B cell (primary cell): ENCODE data around the gene CTNNA1. TPM values are rescaled to one million over a fixed set of nuclear protein-coding genes. Genes with fewer than 3 reads are reported as not detected.

Experiments used
- ATAC-seq: fragments of 200-7000 bp; cut with Tn5 transposase; one replicate; pipeline ENCODE4 v1.10.0; 2021; ENCODE audit warnings: low read depth, mild to moderate bottlenecking, moderate number of reproducible peaks, moderate library complexity
- CTCF ChIA-PET: fragments of 350-600 bp; sonication (Branson Sonifier 250); formaldehyde crosslinking; loops from one replicate; lab custom pipeline; 2021; ENCODE audit warnings: antibody characterized with exemption, inconsistent platforms; lab: Charles Lee
- POLR2A ChIA-PET: fragments of 350-600 bp; sonication (Branson Sonifier 250); formaldehyde crosslinking; loops from one replicate; lab custom pipeline; 2021; ENCODE audit warnings: antibody characterized with exemption; lab: Charles Lee
- DNase-seq: peaks from one replicate; pipeline ENCODE4 v3.0.0; 2013
- H2AFZ ChIP-seq: 2 replicates; pipeline ENCODE4 v1.6.1; 2012; ENCODE audit warnings: mild to moderate bottlenecking, low read depth, low read length; ENCODE audit not compliant: insufficient read depth, poor library complexity, severe bottlenecking
- H3K27ac ChIP-seq, 2 donors: 1 replicate in 1 of 2; 2 replicates in 1 of 2; pipeline ENCODE4 v1.5.1; 2012 to 2013; ENCODE audit warnings: low read length in 2 of 2, mild to moderate bottlenecking in 2 of 2, moderate library complexity in 1 of 2
- H3K27me3 ChIP-seq, 4 experiments: fragments of 200-600 bp in 1 of 4; sonication (generic) in 1 of 4; replicated peaks in 1 of 4; 1 replicate in 2 of 4; 2 replicates in 2 of 4; pipeline versions ENCODE4 v1.6.1 to v1.7.0; 2013 to 2016; ENCODE audit warnings: low read length in 3 of 4, mild to moderate bottlenecking in 2 of 4, mixed read lengths in 1 of 4, moderate library complexity in 1 of 4; ENCODE audit not compliant: insufficient read depth in 4 of 4, control insufficient read depth in 3 of 4; ENCODE audit errors: control extremely low read depth in 1 of 4
- H3K36me3 ChIP-seq, 2 experiments: replicated peaks in 1 of 2; 1 replicate in 1 of 2; 2 replicates in 1 of 2; pipeline versions ENCODE4 v1.6.1 to v1.7.1; 2013; ENCODE audit warnings: low read length in 1 of 2; ENCODE audit not compliant: insufficient read depth in 2 of 2, control insufficient read depth in 1 of 2; ENCODE audit errors: control extremely low read depth in 1 of 2, extremely low read depth in 1 of 2
- H3K4me1 ChIP-seq, 2 donors: fragments of 200-600 bp in 1 of 2; sonication (generic) in 1 of 2; 1 replicate in 1 of 2; 2 replicates in 1 of 2; pipeline versions ENCODE4 v1.5.1 to v1.6.1; 2013 to 2017; ENCODE audit warnings: low read length in 2 of 2; ENCODE audit not compliant: control insufficient read depth in 2 of 2, insufficient read depth in 2 of 2
- H3K4me2 ChIP-seq: replicated peaks from 2 replicates; pipeline ENCODE3; 2012; ENCODE audit warnings: mild to moderate bottlenecking, low read depth, low read length; ENCODE audit not compliant: poor library complexity, severe bottlenecking
- H3K4me3 ChIP-seq, 5 experiments: fragments of 200-600 bp in 1 of 5; sonication (generic) in 1 of 5; 1 replicate in 3 of 5; 2 replicates in 2 of 5; pipeline versions ENCODE4 v1.5.1 to v1.7.0; 2011 to 2016; ENCODE audit warnings: low read length in 4 of 5, mild to moderate bottlenecking in 4 of 5, low read depth in 2 of 5, control low read depth in 1 of 5, moderate library complexity in 1 of 5; ENCODE audit not compliant: insufficient read depth in 1 of 5; ENCODE audit errors: control extremely low read depth in 1 of 5, extremely low read depth in 1 of 5
- H3K79me2 ChIP-seq: fragments of 200-600 bp; sonication (generic); one replicate; pipeline ENCODE4 v1.6.0; 2016; ENCODE audit warnings: low read length; ENCODE audit not compliant: control insufficient read depth, insufficient read depth
- H3K9ac ChIP-seq: fragments of 200-600 bp; sonication (generic); 2 replicates; pipeline ENCODE4 v1.6.1; 2017; ENCODE audit warnings: mild to moderate bottlenecking, low read length, moderate library complexity
- H3K9me3 ChIP-seq, 3 donors: one replicate each; pipeline versions ENCODE4 v1.6.1 to v1.7.1; 2013; ENCODE audit warnings: low read length in 2 of 3; ENCODE audit not compliant: control insufficient read depth in 2 of 3, insufficient read depth in 1 of 3; ENCODE audit errors: control extremely low read depth in 1 of 3
- H4K20me1 ChIP-seq: 2 replicates; pipeline ENCODE4 v1.6.0; 2012; ENCODE audit warnings: mild to moderate bottlenecking, low read length; ENCODE audit not compliant: insufficient read depth, control insufficient read depth, poor library complexity, severe bottlenecking
- H3K27ac Mint-ChIP-seq: one replicate; pipeline ENCODE4 v1.8.0; 2021; ENCODE audit warnings: mixed read lengths
- H3K27me3 Mint-ChIP-seq: one replicate; pipeline ENCODE4 v1.8.0; 2021; ENCODE audit warnings: mixed read lengths
- H3K4me1 Mint-ChIP-seq: one replicate; pipeline ENCODE4 v1.8.0; 2021; ENCODE audit warnings: mixed read lengths
- H3K4me3 Mint-ChIP-seq: one replicate; pipeline ENCODE4 v1.8.0; 2021; ENCODE audit warnings: mixed read lengths
- H3K9me3 Mint-ChIP-seq: one replicate; pipeline ENCODE4 v1.8.0; 2022; ENCODE audit warnings: mixed read lengths; ENCODE audit not compliant: insufficient read depth
- EZH2 ChIP-seq: IDR thresholded peaks from 2 replicates; pipeline ENCODE4 v1.6.1; 2012; ENCODE audit warnings: borderline replicate concordance, low read depth, mild to moderate bottlenecking, moderate library complexity, low read length; ENCODE audit not compliant: insufficient read depth, poor library complexity, severe bottlenecking
- WGBS: methylation state at CpG from one replicate; pipeline ENCODE4 v1.1.5; 2013; ENCODE audit warnings: missing lambda C conversion rate; ENCODE audit not compliant: insufficient coverage; 5-methylcytosine and 5-hydroxymethylcytosine counted together
- intact Hi-C: fragments of 100-400 bp; cut with micrococcal nuclease; formaldehyde crosslinking; loops from one replicate; pipeline ENCODE4 v1.10.0; 2022
- polyA plus RNA-seq: library from polyadenylated mRNA; depleted of rRNA; stranded (reverse); fragments of >200 nt; gene quantifications from 2 replicates; pipeline ENCODE4 v1.2.3, GENCODE V29; 2012
- total RNA-seq, 2 donors: library from RNA; stranded (reverse); fragments of 120-200 nt in 1 of 2; gene quantifications; 1 replicate in 1 of 2; 2 replicates in 1 of 2; pipeline versions ENCODE4 v1.2.3 to v1.2.4, GENCODE V29; 2013 to 2022
- TF ChIP-seq, protein P1 (sequence below): fragments of 200-600 bp; IDR thresholded peaks from one replicate; pipeline ENCODE4 v1.8.0; 2022; ENCODE audit warnings: antibody characterized with exemption, mild to moderate bottlenecking

The CTNNA1 gene
- total and polyA plus RNA-seq, 2 donors (not counting 1 experiment from before 2014, with no cell fraction given): 22.7 to 96.0 TPM

DNA sequence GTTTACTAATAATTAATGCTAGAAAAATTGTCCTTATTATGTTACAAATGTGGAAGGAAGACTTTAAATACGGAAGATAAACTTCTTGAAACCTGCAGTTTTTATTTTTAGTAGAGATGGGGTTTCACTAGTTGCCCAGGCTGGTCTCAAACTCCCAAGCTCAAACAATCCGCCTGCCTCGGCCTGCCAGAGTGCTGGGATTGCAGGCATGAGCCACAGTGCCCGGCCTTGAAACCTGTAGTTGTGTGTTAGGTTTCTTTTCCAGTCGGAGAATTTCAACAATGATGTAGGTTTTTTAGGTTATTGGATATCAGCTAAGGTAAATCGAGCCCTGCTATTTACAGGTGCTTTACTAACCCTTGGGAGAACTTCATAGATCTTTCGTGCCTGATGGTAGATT lies 30.8 kb downstream of the CTNNA1 start:
- peaks cover 1% of the 10 kb centered on the region for H3K4me1 Mint-ChIP-seq
- H3K4me3 Mint-ChIP-seq: no peak overlapping the region
- no peaks in the 10 kb centered on the region for H3K9me3 Mint-ChIP-seq
- ATAC-seq (no peak), DNase-seq (no peak)
- Histone ChIP-seq H3K36me3 (peaks cover 0 to 3% of the 10 kb centered on the region in 2 experiments), H3K79me2 (peaks cover 9% of the 10 kb centered on the region), H3K4me1 (no peaks in the 10 kb centered on the region), H4K20me1 (no peaks in the 10 kb centered on the region), H2AFZ (no peak overlapping the region), H3K9me3 (no peaks in the 10 kb centered on the region), H3K27me3 (no peaks in the 10 kb centered on the region), H3K9ac (no peak overlapping the region), H3K4me2 (no peak overlapping the region), H3K27ac (no peak overlapping the region), H3K4me3 (no peak overlapping the region)
- CTCF ChIA-PET: no interaction called here
- intact Hi-C loops: no loop called here
- no CpG with 5 or more reads among the region's 7 CpGs for WGBS
- POLR2A ChIA-PET: no interaction called here
- no peaks in the 10 kb centered on the region for H3K27me3 Mint-ChIP-seq
- H3K27ac Mint-ChIP-seq: no peak overlapping the region
- TF ChIP-seq EZH2: no peak
- TF ChIP-seq, protein P1, sequence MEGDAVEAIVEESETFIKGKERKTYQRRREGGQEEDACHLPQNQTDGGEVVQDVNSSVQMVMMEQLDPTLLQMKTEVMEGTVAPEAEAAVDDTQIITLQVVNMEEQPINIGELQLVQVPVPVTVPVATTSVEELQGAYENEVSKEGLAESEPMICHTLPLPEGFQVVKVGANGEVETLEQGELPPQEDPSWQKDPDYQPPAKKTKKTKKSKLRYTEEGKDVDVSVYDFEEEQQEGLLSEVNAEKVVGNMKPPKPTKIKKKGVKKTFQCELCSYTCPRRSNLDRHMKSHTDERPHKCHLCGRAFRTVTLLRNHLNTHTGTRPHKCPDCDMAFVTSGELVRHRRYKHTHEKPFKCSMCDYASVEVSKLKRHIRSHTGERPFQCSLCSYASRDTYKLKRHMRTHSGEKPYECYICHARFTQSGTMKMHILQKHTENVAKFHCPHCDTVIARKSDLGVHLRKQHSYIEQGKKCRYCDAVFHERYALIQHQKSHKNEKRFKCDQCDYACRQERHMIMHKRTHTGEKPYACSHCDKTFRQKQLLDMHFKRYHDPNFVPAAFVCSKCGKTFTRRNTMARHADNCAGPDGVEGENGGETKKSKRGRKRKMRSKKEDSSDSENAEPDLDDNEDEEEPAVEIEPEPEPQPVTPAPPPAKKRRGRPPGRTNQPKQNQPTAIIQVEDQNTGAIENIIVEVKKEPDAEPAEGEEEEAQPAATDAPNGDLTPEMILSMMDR: no peak

DNA sequence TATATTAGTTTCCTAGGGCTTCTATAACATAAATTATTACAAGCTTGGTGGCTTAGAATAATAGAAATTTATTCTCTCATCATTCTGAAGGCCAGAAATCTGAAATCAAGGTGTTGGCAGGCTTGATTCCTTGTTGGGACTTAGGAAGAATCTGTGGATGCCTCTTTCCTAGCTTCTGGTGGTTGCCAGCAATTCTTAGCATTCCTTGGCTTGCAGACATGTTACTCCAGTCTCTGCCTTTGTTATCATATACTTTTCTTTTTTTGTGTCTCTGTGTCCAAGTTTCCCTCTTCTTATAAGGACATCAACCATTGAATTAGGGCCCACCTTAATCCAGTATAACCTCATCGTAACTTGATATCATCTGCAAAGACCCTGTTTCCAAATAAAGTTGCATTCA lies 31.4 kb downstream of the CTNNA1 start:
- no peak overlapping the region for H3K4me3 Mint-ChIP-seq
- Histone ChIP-seq H3K36me3 (peaks cover 0 to 3% of the 10 kb centered on the region in 2 experiments), H3K9me3 (no peaks in the 10 kb centered on the region), H3K4me2 (no peak overlapping the region), H4K20me1 (no peaks in the 10 kb centered on the region), H3K9ac (no peak overlapping the region), H3K4me1 (peaks cover 0 to under 1% of the 10 kb centered on the region in 2 donors), H3K79me2 (peaks cover 9% of the 10 kb centered on the region), H3K27me3 (no peaks in the 10 kb centered on the region), H2AFZ (no peak overlapping the region), H3K4me3 (no peak overlapping the region), H3K27ac (no peak overlapping the region)
- no peak for ATAC-seq
- no peak for DNase-seq
- POLR2A ChIA-PET: no interaction called here
- peaks cover 4% of the 10 kb centered on the region for H3K4me1 Mint-ChIP-seq
- no peak overlapping the region for H3K27ac Mint-ChIP-seq
- no peaks in the 10 kb centered on the region for H3K9me3 Mint-ChIP-seq
- TF ChIP-seq EZH2: no peak
- TF ChIP-seq, protein P1: no peak
- intact Hi-C loops: no loop called here
- CTCF ChIA-PET: no interaction called here
- no CpG with 5 or more reads among the region's 1 CpG for WGBS
- H3K27me3 Mint-ChIP-seq: no peaks in the 10 kb centered on the region
